ENCODE results near the gene GREB1.

Gene GREB1

GRCh38 chr2:11688222-11689069, 154.6 kb downstream of the GREB1 start:
- peak; percentile 92 for DNase-seq

GRCh38 chr2:11691076-11691660, 157.3 kb downstream of the GREB1 start:
- DNase-seq = no peak
